ENCODE measurements around the gene GRPEL1.

Gene GRPEL1

DNA sequence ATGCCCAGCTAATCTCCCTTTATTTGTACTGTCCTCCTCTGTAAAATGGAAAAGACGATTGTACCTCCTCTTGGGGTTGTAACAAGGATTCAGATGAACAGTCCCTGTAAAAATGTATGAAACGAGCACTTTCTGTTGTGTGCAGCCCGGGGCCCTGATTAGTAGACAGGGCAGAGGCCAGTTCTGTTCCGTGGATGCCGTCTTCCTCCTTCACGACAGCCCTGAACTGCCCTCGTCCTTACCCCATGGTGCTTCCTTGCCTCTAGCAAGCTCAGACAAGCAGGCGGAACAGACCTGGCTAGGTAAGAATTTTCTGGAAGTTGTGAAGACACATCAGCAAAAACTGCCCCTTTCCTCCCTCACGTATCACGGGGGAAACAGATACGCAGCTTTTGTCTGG, 47.0 kb downstream of the GRPEL1 start:
- Histone ChIP-seq H3K4me1 (ENCODE audit: control insufficient read depth, low read length) (no peaks in the 10 kb centered on the region), H3K36me3 (ENCODE audit: control insufficient read depth, low read length) (peaks cover 69% of the 10 kb centered on the region), H3K27me3 (ENCODE audit: control insufficient read depth, low read length) (no peaks in the 10 kb centered on the region), H3K27ac (ENCODE audit: low read depth, low read length) (no peak overlapping the region), H3K4me3 (ENCODE audit: low read length) (no peak overlapping the region), H3K9me3 (ENCODE audit: control insufficient read depth, insufficient read depth, low read length) (no peaks in the 10 kb centered on the region), H3K9me2 (replicated peaks; ENCODE audit: control insufficient read depth, low read length) (no peaks in the 10 kb centered on the region), H4K20me1 (ENCODE audit: control insufficient read depth, insufficient read depth, low read depth, low read length) (no peaks in the 10 kb centered on the region), H3F3A (ENCODE audit: control insufficient read depth, insufficient read depth) (no peaks in the 10 kb centered on the region), H3K4me2 (ENCODE audit: low read length) (no peak overlapping the region), H3K79me2 (ENCODE audit: control insufficient read depth, low read length) (no peaks in the 10 kb centered on the region)
- no peak for TF ChIP-seq EZH2phosphoT487 (IDR thresholded peaks at IDR 0.05; ENCODE audit: borderline replicate concordance, low read length)
- TF ChIP-seq CTCF (IDR thresholded peaks at IDR 0.05; ENCODE audit: low read depth, low read length, poor library complexity, severe bottlenecking): no peak

GRCh38 chr4:7020290-7020689, 47.6 kb downstream of the GRPEL1 start:
- H3K79me2 ChIP-seq (ENCODE audit: control insufficient read depth, low read length): no peaks in the 10 kb centered on the region
- TF ChIP-seq CTCF (IDR thresholded peaks at IDR 0.05; ENCODE audit: low read depth, low read length, poor library complexity, severe bottlenecking) (no peak), EZH2phosphoT487 (IDR thresholded peaks at IDR 0.05; ENCODE audit: borderline replicate concordance, low read length) (no peak)
- no peaks in the 10 kb centered on the region for H3K9me3 ChIP-seq (ENCODE audit: control insufficient read depth, insufficient read depth, low read length)
- H3F3A ChIP-seq (ENCODE audit: control insufficient read depth, insufficient read depth): no peaks in the 10 kb centered on the region
- no peaks in the 10 kb centered on the region for H3K27me3 ChIP-seq (ENCODE audit: control insufficient read depth, low read length)
- no peaks in the 10 kb centered on the region for H4K20me1 ChIP-seq (ENCODE audit: control insufficient read depth, insufficient read depth, low read depth, low read length)
- H3K27ac ChIP-seq (ENCODE audit: low read depth, low read length): no peak overlapping the region
- H3K4me3 ChIP-seq (ENCODE audit: low read length): no peak overlapping the region
- peaks cover 71% of the 10 kb centered on the region for H3K36me3 ChIP-seq (ENCODE audit: control insufficient read depth, low read length)
- no peaks in the 10 kb centered on the region for H3K4me1 ChIP-seq (ENCODE audit: control insufficient read depth, low read length)
- no peak overlapping the region for H3K4me2 ChIP-seq (ENCODE audit: low read length)
- H3K9me2 ChIP-seq (replicated peaks; ENCODE audit: control insufficient read depth, low read length): no peaks in the 10 kb centered on the region

GRCh38 chr4:7019367-7019766, 48.5 kb downstream of the GRPEL1 start:
- Histone ChIP-seq H3K79me2 (ENCODE audit: control insufficient read depth, low read length) (no peaks in the 10 kb centered on the region), H3K9me2 (replicated peaks; ENCODE audit: control insufficient read depth, low read length) (no peaks in the 10 kb centered on the region), H3K9me3 (ENCODE audit: control insufficient read depth, insufficient read depth, low read length) (no peaks in the 10 kb centered on the region), H3K4me3 (ENCODE audit: low read length) (no peak overlapping the region), H3K36me3 (ENCODE audit: control insufficient read depth, low read length) (peaks cover 70% of the 10 kb centered on the region), H3K4me1 (ENCODE audit: control insufficient read depth, low read length) (peaks cover 2% of the 10 kb centered on the region), H4K20me1 (ENCODE audit: control insufficient read depth, insufficient read depth, low read depth, low read length) (no peaks in the 10 kb centered on the region), H3K27ac (ENCODE audit: low read depth, low read length) (no peak overlapping the region), H3K27me3 (ENCODE audit: control insufficient read depth, low read length) (no peaks in the 10 kb centered on the region), H3K4me2 (ENCODE audit: low read length) (no peak overlapping the region), H3F3A (ENCODE audit: control insufficient read depth, insufficient read depth) (no peaks in the 10 kb centered on the region)
- no peak for TF ChIP-seq EZH2phosphoT487 (IDR thresholded peaks at IDR 0.05; ENCODE audit: borderline replicate concordance, low read length)
- TF ChIP-seq CTCF (IDR thresholded peaks at IDR 0.05; ENCODE audit: low read depth, low read length, poor library complexity, severe bottlenecking): no peak

GRCh38 chr4:7018281-7018680, 49.6 kb downstream of the GRPEL1 start:
- peaks cover 74% of the 10 kb centered on the region for H3K36me3 ChIP-seq (ENCODE audit: control insufficient read depth, low read length)
- H3K79me2 ChIP-seq (ENCODE audit: control insufficient read depth, low read length): 0 out of 2 replicates have a peak, but pooled peaks cover 2% of the 10 kb centered on the region
- no peak overlapping the region for H3K27ac ChIP-seq (ENCODE audit: low read depth, low read length)
- no peaks in the 10 kb centered on the region for H3F3A ChIP-seq (ENCODE audit: control insufficient read depth, insufficient read depth)
- H3K27me3 ChIP-seq (ENCODE audit: control insufficient read depth, low read length): no peaks in the 10 kb centered on the region
- H3K4me2 ChIP-seq (ENCODE audit: low read length): no peak overlapping the region
- H3K4me1 ChIP-seq (ENCODE audit: control insufficient read depth, low read length): peaks cover 13% of the 10 kb centered on the region
- no peak for TF ChIP-seq CTCF (IDR thresholded peaks at IDR 0.05; ENCODE audit: low read depth, low read length, poor library complexity, severe bottlenecking)
- no peak for TF ChIP-seq EZH2phosphoT487 (IDR thresholded peaks at IDR 0.05; ENCODE audit: borderline replicate concordance, low read length)
- H3K9me3 ChIP-seq (ENCODE audit: control insufficient read depth, insufficient read depth, low read length): no peaks in the 10 kb centered on the region
- no peak overlapping the region for H3K4me3 ChIP-seq (ENCODE audit: low read length)
- no peaks in the 10 kb centered on the region for H4K20me1 ChIP-seq (ENCODE audit: control insufficient read depth, insufficient read depth, low read depth, low read length)
- H3K9me2 ChIP-seq (replicated peaks; ENCODE audit: control insufficient read depth, low read length): no peaks in the 10 kb centered on the region
